Adrenal gland (tissue), 5 donors: ENCODE data around the gene GOLGB1.

Experiments
- CTCF ChIP-seq, 6 experiments: fragments of 450-650 bp in 4 of 6; fragments of 200-600 bp in 2 of 6; sonication (generic) in 1 of 6; IDR thresholded peaks; 1 replicate in 5 of 6; 2 replicates in 1 of 6; pipeline versions ENCODE4 v1.5.1 to v1.8.0; 2016 to 2021; ENCODE audit warnings: antibody characterized with exemption in 6 of 6, mild to moderate bottlenecking in 2 of 6, moderate library complexity in 1 of 6
- POLR2A ChIP-seq, 2 donors: fragments of 450-650 bp; IDR thresholded peaks; one replicate each; pipeline ENCODE4 v1.6.1; 2017; ENCODE audit warnings: antibody characterized with exemption in 2 of 2, mild to moderate bottlenecking in 2 of 2, moderate library complexity in 1 of 2
- donor health status: DM: no; HTN: no; CAD: no.

GRCh38 chr3:121769246-121769645 is 19.7 kb upstream of the GOLGB1 start:
- TF ChIP-seq CTCF (IDR thresholded peaks at IDR 0.05) (no peak), POLR2A (IDR thresholded peaks at IDR 0.05) (no peak)
